Natural killer cell treated with Interleukin-12 subunit alpha and Interleukin-12 subunit beta and Interleukin-15 and Interleukin-18, amount 100 ng/mL, for 72 hours (primary cell): Measurements from ENCODE around the gene TPGS1. TPM values are rescaled to one million over a fixed set of nuclear protein-coding genes. Genes with fewer than 3 reads are reported as not detected.

ENCODE experiments used
- ATAC-seq, 2 donors: fragments of 150-1000 bp; cut with Tn5 transposase in 1 of 2; sonication (Bioruptor Pico), chemical (Tn5 transposase) in 1 of 2; 2 replicates each; pipeline ENCODE4 v1.10.0; 2021
- DNase-seq: peaks from one replicate; pipeline ENCODE4 v3.0.0; 2022; ENCODE audit warnings: low spot score
- H3K27ac Mint-ChIP-seq, 2 donors: 1 replicate in 1 of 2; 2 replicates in 1 of 2; pipeline ENCODE4 v1.8.0; 2022; ENCODE audit warnings: mixed read lengths in 2 of 2, mild to moderate bottlenecking in 1 of 2, moderate library complexity in 1 of 2
- H3K27me3 Mint-ChIP-seq, 2 donors: 1 replicate in 1 of 2; 2 replicates in 1 of 2; pipeline ENCODE4 v1.8.0; 2022; ENCODE audit warnings: mixed read lengths in 2 of 2
- H3K36me3 Mint-ChIP-seq: one replicate; pipeline ENCODE4 v1.8.0; 2022; ENCODE audit warnings: mixed read lengths
- H3K4me1 Mint-ChIP-seq, 2 donors: 1 replicate in 1 of 2; 2 replicates in 1 of 2; pipeline ENCODE4 v1.8.0; 2022; ENCODE audit warnings: low read depth in 2 of 2, mixed read lengths in 2 of 2, mild to moderate bottlenecking in 1 of 2
- H3K4me3 Mint-ChIP-seq: one replicate; pipeline ENCODE4 v1.8.0; 2022; ENCODE audit warnings: mixed read lengths
- H3K9me3 Mint-ChIP-seq: 2 replicates; pipeline ENCODE4 v1.8.0; 2022; ENCODE audit warnings: mixed read lengths
- total RNA-seq, 2 donors: library from RNA; stranded (reverse); gene quantifications; one replicate each; pipeline ENCODE4 v1.2.3, GENCODE V29; 2022

TPGS1 gene
- total RNA-seq, 2 donors from 2014 or later, result 16.3 to 17.7 TPM

DNA sequence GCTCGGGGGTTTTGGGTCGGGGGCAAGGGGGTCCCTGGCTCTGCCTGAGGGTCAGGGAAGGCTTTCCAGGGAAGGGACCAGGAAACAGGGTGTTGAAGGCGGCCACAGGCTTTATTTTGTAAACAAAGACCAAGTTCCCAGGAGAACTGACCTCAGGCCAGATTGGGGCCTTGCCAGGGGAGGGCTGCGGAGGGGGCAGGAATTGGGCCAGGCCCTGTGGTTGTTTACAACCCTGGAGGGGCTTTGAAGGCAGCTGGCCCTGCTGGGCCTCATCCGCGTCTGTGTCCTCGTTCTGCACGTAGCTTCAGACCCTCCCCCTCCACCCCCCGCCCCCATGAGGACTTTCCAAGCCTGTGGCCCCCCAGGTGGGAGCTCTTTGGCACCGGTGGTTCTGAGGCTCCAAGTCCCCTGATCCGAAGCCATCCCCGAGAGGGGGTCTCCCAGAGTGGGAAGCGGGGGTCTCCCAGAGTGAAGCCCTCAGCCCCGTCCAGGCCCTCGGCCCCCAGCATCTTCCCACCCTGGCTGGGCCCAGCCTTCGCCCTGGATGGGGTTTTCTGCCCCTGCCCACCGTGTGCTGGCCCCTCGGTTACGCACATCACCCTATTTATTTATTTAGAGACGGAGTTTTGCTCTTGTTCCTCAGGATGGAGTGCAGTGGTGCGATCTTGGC lies 51.6 kb downstream of the TPGS1 start:
- DNase-seq, result no peak
- Mint-ChIP-seq H3K27ac (no peak overlapping the region), H3K4me3 (no peak overlapping the region), H3K9me3 (no peaks in the 10 kb centered on the region), H3K36me3 (no peaks in the 10 kb centered on the region), H3K27me3 (no peaks in the 10 kb centered on the region), H3K4me1 (peaks cover 0 to 2% of the 10 kb centered on the region in 2 donors)
- no peak for ATAC-seq

DNA sequence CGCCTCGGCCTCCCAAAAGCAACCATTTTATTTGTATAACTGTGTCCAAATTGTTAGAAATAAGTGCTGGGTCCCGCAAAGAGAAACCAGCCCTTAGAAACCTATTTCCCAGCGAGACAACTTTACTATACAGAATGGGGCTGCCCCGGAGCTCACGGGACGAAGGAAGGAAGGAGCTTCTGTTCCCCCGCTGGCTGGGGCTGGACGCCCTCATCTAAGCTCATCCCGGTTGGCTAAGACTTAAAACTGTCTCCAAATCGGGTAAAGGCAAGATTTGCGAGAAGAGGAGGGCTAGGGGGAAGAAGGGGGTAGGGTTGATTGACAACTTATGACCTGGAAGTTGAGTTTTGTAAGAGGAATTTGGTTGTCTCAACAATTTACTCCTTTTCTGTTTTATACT lies 52.8 kb downstream of the TPGS1 start:
- Mint-ChIP-seq H3K9me3 (no peaks in the 10 kb centered on the region), H3K27me3 (no peaks in the 10 kb centered on the region)

DNA sequence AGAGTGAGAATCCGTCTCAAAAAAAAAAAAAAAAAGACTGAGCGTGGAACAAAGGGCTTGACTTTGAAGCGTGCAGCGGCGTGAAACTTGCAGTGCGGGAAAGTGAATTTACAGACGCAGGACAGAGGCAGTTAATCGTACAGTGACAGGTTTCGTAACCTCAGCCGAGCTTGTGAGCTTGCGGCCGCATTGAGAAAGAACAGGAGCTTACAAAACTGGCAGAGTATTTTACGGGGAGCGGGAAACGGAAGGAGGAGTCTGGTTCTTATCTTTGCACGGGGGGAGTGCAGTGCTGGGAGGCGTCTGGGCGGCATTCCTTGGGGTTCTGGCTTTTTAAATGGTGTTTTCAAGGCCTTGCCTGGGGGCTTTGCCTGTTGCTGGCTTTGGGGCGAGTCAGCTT lies 59.1 kb downstream of the TPGS1 start:
- H3K4me1 Mint-ChIP-seq, result peaks cover 7 to 9% of the 10 kb centered on the region in 2 donors
- no peaks in the 10 kb centered on the region for H3K27me3 Mint-ChIP-seq
- no peak overlapping the region for H3K4me3 Mint-ChIP-seq
- peak overlapping the region in 1 of 2 donors; percentile 8 for H3K27ac Mint-ChIP-seq
- no peaks in the 10 kb centered on the region for H3K9me3 Mint-ChIP-seq
- no peaks in the 10 kb centered on the region for H3K36me3 Mint-ChIP-seq
- ATAC-seq (no peak), DNase-seq (no peak)

More for the DNA sequence above, 52.8 kb downstream of the TPGS1 start:
- H3K27ac Mint-ChIP-seq, result no peak overlapping the region
- peaks cover 0 to 2% of the 10 kb centered on the region in 2 donors for H3K4me1 Mint-ChIP-seq
- no peak overlapping the region for H3K4me3 Mint-ChIP-seq
- no peaks in the 10 kb centered on the region for H3K36me3 Mint-ChIP-seq
- DNase-seq (no peak), ATAC-seq (no peak)

DNA sequence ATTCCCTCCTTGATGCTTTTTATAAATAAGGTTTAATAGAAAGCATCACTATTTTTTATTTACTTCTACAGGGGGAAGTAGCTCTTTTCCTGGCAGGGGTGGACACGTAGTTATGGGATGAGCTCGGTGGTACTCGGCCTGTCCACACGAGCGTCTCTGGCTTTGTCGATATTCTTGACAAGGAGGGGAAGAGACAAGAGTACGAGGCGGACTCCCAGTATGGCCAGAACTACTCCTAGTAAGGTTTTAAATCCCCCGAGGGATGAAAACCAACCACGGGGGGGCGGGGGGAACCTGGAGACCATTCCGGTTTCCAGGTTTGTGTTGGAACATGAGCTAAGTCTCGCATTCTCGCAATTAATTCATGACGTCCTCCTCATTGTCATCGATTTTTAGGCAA lies 59.5 kb downstream of the TPGS1 start:
- ATAC-seq (no peak), DNase-seq (no peak)
- Mint-ChIP-seq H3K4me3 (no peak overlapping the region), H3K4me1 (peaks cover 11 to 12% of the 10 kb centered on the region in 2 donors), H3K36me3 (no peaks in the 10 kb centered on the region), H3K27ac (peak overlapping the region in 1 of 2 donors; percentile 8), H3K9me3 (no peaks in the 10 kb centered on the region), H3K27me3 (no peaks in the 10 kb centered on the region)

DNA sequence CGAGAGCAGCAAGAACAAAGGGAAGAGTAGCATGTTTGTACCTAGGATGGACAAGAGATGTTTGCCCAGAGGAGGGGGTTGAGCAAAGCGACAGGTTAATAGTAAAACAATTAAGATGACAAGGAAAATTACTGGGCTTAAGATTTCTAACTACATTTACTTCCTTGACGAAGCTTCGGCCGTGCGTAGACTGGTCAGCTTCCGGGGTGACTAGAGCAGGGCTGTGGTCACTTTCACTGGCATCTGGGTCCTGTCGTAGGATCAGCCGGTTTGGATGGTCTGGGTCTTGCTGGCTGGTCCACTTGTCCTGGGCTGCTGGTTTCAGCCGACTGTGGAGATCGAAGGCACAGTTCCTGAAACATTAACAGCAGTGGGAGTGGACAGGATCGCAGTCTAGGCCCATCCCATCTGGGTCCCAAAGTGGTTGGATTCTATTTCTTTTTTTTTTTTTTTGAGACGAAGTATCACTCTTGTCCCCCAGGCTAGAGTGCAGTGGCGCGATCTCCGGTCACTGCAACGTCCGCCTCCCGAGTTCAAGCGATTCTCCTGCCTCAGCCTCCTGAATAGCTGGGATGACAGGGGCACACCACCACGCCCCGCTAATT lies 60.1 kb downstream of the TPGS1 start:
- no peak overlapping the region for H3K27ac Mint-ChIP-seq
- no peak for DNase-seq
- H3K36me3 Mint-ChIP-seq, result no peaks in the 10 kb centered on the region
- H3K27me3 Mint-ChIP-seq, result no peaks in the 10 kb centered on the region
- no peak for ATAC-seq
- H3K4me3 Mint-ChIP-seq, result no peak overlapping the region
- peaks cover 14 to 15% of the 10 kb centered on the region in 2 donors for H3K4me1 Mint-ChIP-seq
- no peaks in the 10 kb centered on the region for H3K9me3 Mint-ChIP-seq

Other genes starting within 250 kb of the TPGS1 start
- under 1 TPM in 1 of 2 donors, not detected in 1; 0.05 TPM for gene PLPP2, start 216.1 kb upstream of the TPGS1 start, total RNA-seq
- 10 to 100 TPM; 26.2 to 39.4 TPM for gene MIER2, start 162.7 kb upstream of the TPGS1 start, total RNA-seq
- not detected for gene C2CD4C, start 98.3 kb upstream of the TPGS1 start, total RNA-seq
- under 1 TPM in 1 of 2 donors, not detected in 1; 0.67 TPM for gene SHC2, start 46.5 kb upstream of the TPGS1 start, total RNA-seq
- gene MADCAM1, start 11.0 kb upstream of the TPGS1 start, total RNA-seq, result under 1 TPM in 1 of 2 donors, not detected in 1; 0.33 TPM
- gene CDC34, start 24.3 kb downstream of the TPGS1 start, total RNA-seq, result 10 to 100 TPM; 46.5 to 73.2 TPM
- 10 to 100 TPM; 34.5 to 49.7 TPM for gene GZMM, start 36.6 kb downstream of the TPGS1 start, total RNA-seq
- gene BSG, start 65.1 kb downstream of the TPGS1 start, total RNA-seq, result 100 to 1,000 TPM; 236 to 274 TPM
- gene HCN2, start 82.4 kb downstream of the TPGS1 start, total RNA-seq, result under 1 TPM; 0.29 to 0.64 TPM
- gene POLRMT, start 126.0 kb downstream of the TPGS1 start, total RNA-seq, result 100 to 1,000 TPM in 1 of 2 donors, 10 to 100 TPM in 1; 55.0 to 104 TPM
- gene FGF22, start 132.4 kb downstream of the TPGS1 start, total RNA-seq, result not detected
- 100 to 1,000 TPM in 1 of 2 donors, 10 to 100 TPM in 1; 77.7 to 138 TPM for gene RNF126, start 155.7 kb downstream of the TPGS1 start, total RNA-seq
- 1 to 10 TPM; 1.7 to 3.6 TPM for gene FSTL3, start 168.9 kb downstream of the TPGS1 start, total RNA-seq
- gene PRSS57, start 188.0 kb downstream of the TPGS1 start, total RNA-seq, result 1 to 10 TPM in 1 of 2 donors, not detected in 1; 1.4 TPM
- gene PALM, start 201.4 kb downstream of the TPGS1 start, total RNA-seq, result not detected
- gene MISP, start 243.6 kb downstream of the TPGS1 start, total RNA-seq, result not detected